Skeletal muscle cell (primary cell): ENCODE data around the gene PCBP3.

Experiments
- DNase-seq: peaks from one replicate; pipeline ENCODE4 v3.0.0-alpha.2; 2010; ENCODE audit warnings: low read depth
- H3K4me3 ChIP-seq: 2 replicates; pipeline ENCODE4 v1.5.1; 2011; ENCODE audit warnings: low read depth, mild to moderate bottlenecking, control low read depth, low read length, moderate library complexity

The PCBP3 gene

GRCh38 chr21:45859762-45860357, 216.3 kb downstream of the PCBP3 start:
- no peak overlapping the region for H3K4me3 ChIP-seq
- DNase-seq, result no peak

- DNase-seq, result no peak
- no peak overlapping the region for H3K4me3 ChIP-seq
Measured at GRCh38 chr21:45860493-45861155, 217.1 kb downstream of the PCBP3 start.

- no peak for DNase-seq
- no peak overlapping the region for H3K4me3 ChIP-seq
Measured at GRCh38 chr21:45861156-45861870, 217.8 kb downstream of the PCBP3 start.

- H3K4me3 ChIP-seq, result no peak overlapping the region
- no peak for DNase-seq
Measured at GRCh38 chr21:45862543-45863207, 219.2 kb downstream of the PCBP3 start.

GRCh38 chr21:45863267-45863666, 219.7 kb downstream of the PCBP3 start:
- no peak overlapping the region for H3K4me3 ChIP-seq
- DNase-seq, result no peak

- DNase-seq, result no peak
- no peak overlapping the region for H3K4me3 ChIP-seq
Measured at GRCh38 chr21:45863751-45864150, 220.2 kb downstream of the PCBP3 start.

GRCh38 chr21:45864436-45864835, 220.9 kb downstream of the PCBP3 start:
- no peak overlapping the region for H3K4me3 ChIP-seq
- DNase-seq, result no peak

GRCh38 chr21:45865106-45865835, 221.7 kb downstream of the PCBP3 start:
- DNase-seq, result peak; percentile 69
- H3K4me3 ChIP-seq, result no peak overlapping the region

GRCh38 chr21:45866551-45866950, 223.0 kb downstream of the PCBP3 start:
- no peak overlapping the region for H3K4me3 ChIP-seq
- no peak for DNase-seq

GRCh38 chr21:45867041-45867666, 223.6 kb downstream of the PCBP3 start:
- no peak for DNase-seq
- no peak overlapping the region for H3K4me3 ChIP-seq

- DNase-seq, result no peak
- H3K4me3 ChIP-seq, result no peak overlapping the region
Measured at GRCh38 chr21:45867671-45868081, 224.2 kb downstream of the PCBP3 start.

GRCh38 chr21:45868086-45868485, 224.6 kb downstream of the PCBP3 start:
- H3K4me3 ChIP-seq, result no peak overlapping the region
- no peak for DNase-seq

- H3K4me3 ChIP-seq, result no peak overlapping the region
- DNase-seq, result no peak
Measured at GRCh38 chr21:45868488-45868887, 225.0 kb downstream of the PCBP3 start.

GRCh38 chr21:45869121-45870007, 225.8 kb downstream of the PCBP3 start:
- DNase-seq, result no peak

GRCh38 chr21:45870421-45870820, 226.9 kb downstream of the PCBP3 start:
- DNase-seq, result no peak
- H3K4me3 ChIP-seq, result no peak overlapping the region

More at GRCh38 chr21:45869121-45870007, 225.8 kb downstream of the PCBP3 start:
- H3K4me3 ChIP-seq, result no peak overlapping the region

- H3K4me3 ChIP-seq, result no peak overlapping the region
- no peak for DNase-seq
Measured at GRCh38 chr21:45870851-45871615, 227.5 kb downstream of the PCBP3 start.

GRCh38 chr21:45871616-45872236, 228.2 kb downstream of the PCBP3 start:
- DNase-seq, result no peak
- H3K4me3 ChIP-seq, result no peak overlapping the region
